Ovary (tissue), 9 donors: ENCODE results near the gene SEMA5A. TPM values are rescaled to one million over a fixed set of nuclear protein-coding genes. Genes with fewer than 3 reads are reported as not detected.

Experiments used
- DNase-seq, 5 donors: peaks; one replicate each; pipeline ENCODE4 v3.0.0-alpha.2; 2019 to 2020
- H3K27ac ChIP-seq, 2 donors: fragments of 200-600 bp; one replicate each; pipeline versions ENCODE4 v1.5.1 to v1.8.0; 2019 to 2022
- H3K27me3 ChIP-seq: fragments of 200-600 bp; one replicate; pipeline ENCODE4 v1.8.0; 2022
- H3K36me3 ChIP-seq: fragments of 200-600 bp; sonication (generic); one replicate; pipeline ENCODE4 v1.5.1; 2019
- H3K4me1 ChIP-seq: one replicate; pipeline ENCODE4 v1.8.1; 2013; ENCODE audit warnings: mild to moderate bottlenecking, moderate library complexity; ENCODE audit not compliant: insufficient read depth
- H3K4me3 ChIP-seq: fragments of 200-600 bp; sonication (generic); one replicate; pipeline ENCODE4 v1.5.1; 2017
- H3K9me3 ChIP-seq, 2 donors: fragments of 200-600 bp in 1 of 2; sonication (generic) in 1 of 2; one replicate each; pipeline versions ENCODE4 v1.5.1 to v1.8.1; 2013 to 2019; ENCODE audit warnings: mild to moderate bottlenecking in 1 of 2, moderate library complexity in 1 of 2
- EP300 ChIP-seq: sonication (generic); formaldehyde crosslinking; IDR thresholded peaks from one replicate; pipeline ENCODE4 v1.6.1; 2017; ENCODE audit warnings: antibody characterized with exemption
- POLR2A ChIP-seq: fragments of 450-650 bp; IDR thresholded peaks from one replicate; pipeline ENCODE4 v1.6.1; 2017; ENCODE audit warnings: antibody characterized with exemption, mild to moderate bottlenecking, moderate library complexity
- WGBS, 3 donors: extraction: QIAGEN DNeasy Blood & Tissue Kit in 1 of 3; methylation state at CpG; one replicate each; pipeline versions ENCODE4 v1.1.5 to v1.1.7; 2013 to 2017; 5-methylcytosine and 5-hydroxymethylcytosine counted together
- intact Hi-C, 4 donors: fragments of 100-400 bp; cut with DNase I; formaldehyde crosslinking; loops; one replicate each; pipeline versions ENCODE4 v1.11.0 to v1.15.1; 2022 to 2023
- polyA plus RNA-seq, 2 donors: library from polyadenylated mRNA; stranded (reverse); fragments of 200-250 nt in 1 of 2; fragments of 350-450 nt in 1 of 2; fragmentation: Illumina TruSeq in 1 of 2; extraction: RNeasy Lipid Tissue Mini Kit (QIAGEN cat#74804) in 1 of 2; gene quantifications; one replicate each; pipeline ENCODE4 v1.2.3, GENCODE V29; 2013 to 2014
- total RNA-seq, 7 donors: library from RNA; depleted of rRNA in 2 of 7; stranded (reverse); fragments of >200 nt in 2 of 7; fragmentation: NEBNext Ultra II Directional in 3 of 7; extraction: Animal tissue kit (Norgen Biotek cat#: 25700) in 3 of 7; gene quantifications; one replicate each; pipeline versions ENCODE4 v1.1.0 to v1.2.4, GENCODE V29; 2016 to 2023
- TF ChIP-seq, protein P1 (sequence below), 3 donors: fragments of 450-650 bp in 2 of 3; fragments of 200-600 bp in 1 of 3; IDR thresholded peaks; one replicate each; pipeline versions ENCODE4 v1.5.1 to v1.8.0; 2016 to 2022; ENCODE audit warnings: antibody characterized with exemption in 3 of 3, mild to moderate bottlenecking in 1 of 3
- donor health status: DM: no; HTN: no; CAD: no; lungs with moderate emphysema.
- donor health status: DM: no; HTN: no; CAD: no.
- donor health status: Bipolar disorder and iron deficiency.
- donor health status: DM: yes; HTN: yes; CAD: no.
- donor health status: DM: no; HTN: no; CAD: no.
- donor health status: DM: yes; HTN: yes; CAD: no.

SEMA5A gene
- total and polyA plus RNA-seq, 9 donors: 2.0 to 6.6 (median 4.3) TPM

DNA sequence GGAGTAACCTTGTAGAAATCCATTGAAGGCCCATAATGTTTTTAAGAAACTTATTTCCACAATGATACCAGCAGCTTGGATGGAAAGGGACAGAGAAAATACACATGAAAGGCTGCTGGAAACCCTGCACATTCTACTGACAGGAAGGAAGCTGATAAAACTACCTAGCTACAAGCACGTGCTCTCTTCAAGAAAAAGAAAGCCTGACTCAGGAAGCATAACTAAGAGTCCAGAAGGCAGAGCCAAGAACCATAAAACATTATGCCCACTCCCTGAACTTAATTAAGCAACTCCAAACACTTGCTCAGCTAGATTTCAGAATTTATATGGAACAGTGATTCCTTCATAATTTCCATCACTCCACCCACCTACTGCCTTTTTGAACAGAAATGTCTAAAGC lies 430.8 kb downstream of the SEMA5A start:
- no peak overlapping the region for H3K27ac ChIP-seq
- no peaks in the 10 kb centered on the region for H3K4me1 ChIP-seq
- no peaks in the 10 kb centered on the region for H3K27me3 ChIP-seq
- TF ChIP-seq, protein P1, sequence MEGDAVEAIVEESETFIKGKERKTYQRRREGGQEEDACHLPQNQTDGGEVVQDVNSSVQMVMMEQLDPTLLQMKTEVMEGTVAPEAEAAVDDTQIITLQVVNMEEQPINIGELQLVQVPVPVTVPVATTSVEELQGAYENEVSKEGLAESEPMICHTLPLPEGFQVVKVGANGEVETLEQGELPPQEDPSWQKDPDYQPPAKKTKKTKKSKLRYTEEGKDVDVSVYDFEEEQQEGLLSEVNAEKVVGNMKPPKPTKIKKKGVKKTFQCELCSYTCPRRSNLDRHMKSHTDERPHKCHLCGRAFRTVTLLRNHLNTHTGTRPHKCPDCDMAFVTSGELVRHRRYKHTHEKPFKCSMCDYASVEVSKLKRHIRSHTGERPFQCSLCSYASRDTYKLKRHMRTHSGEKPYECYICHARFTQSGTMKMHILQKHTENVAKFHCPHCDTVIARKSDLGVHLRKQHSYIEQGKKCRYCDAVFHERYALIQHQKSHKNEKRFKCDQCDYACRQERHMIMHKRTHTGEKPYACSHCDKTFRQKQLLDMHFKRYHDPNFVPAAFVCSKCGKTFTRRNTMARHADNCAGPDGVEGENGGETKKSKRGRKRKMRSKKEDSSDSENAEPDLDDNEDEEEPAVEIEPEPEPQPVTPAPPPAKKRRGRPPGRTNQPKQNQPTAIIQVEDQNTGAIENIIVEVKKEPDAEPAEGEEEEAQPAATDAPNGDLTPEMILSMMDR (IDR thresholded peaks at IDR 0.05): no peak
- TF ChIP-seq EP300 (no peak), POLR2A (no peak)
- intact Hi-C loops: no loop called here
- WGBS, 3 donors: 19 to 48% (median 39%) methylated on average over 1 of the region's 1 CpG
- no peaks in the 10 kb centered on the region for H3K36me3 ChIP-seq
- no peak overlapping the region for H3K4me3 ChIP-seq
- no peak for DNase-seq
- peaks cover 0 to 8% of the 10 kb centered on the region in 2 donors for H3K9me3 ChIP-seq

DNA sequence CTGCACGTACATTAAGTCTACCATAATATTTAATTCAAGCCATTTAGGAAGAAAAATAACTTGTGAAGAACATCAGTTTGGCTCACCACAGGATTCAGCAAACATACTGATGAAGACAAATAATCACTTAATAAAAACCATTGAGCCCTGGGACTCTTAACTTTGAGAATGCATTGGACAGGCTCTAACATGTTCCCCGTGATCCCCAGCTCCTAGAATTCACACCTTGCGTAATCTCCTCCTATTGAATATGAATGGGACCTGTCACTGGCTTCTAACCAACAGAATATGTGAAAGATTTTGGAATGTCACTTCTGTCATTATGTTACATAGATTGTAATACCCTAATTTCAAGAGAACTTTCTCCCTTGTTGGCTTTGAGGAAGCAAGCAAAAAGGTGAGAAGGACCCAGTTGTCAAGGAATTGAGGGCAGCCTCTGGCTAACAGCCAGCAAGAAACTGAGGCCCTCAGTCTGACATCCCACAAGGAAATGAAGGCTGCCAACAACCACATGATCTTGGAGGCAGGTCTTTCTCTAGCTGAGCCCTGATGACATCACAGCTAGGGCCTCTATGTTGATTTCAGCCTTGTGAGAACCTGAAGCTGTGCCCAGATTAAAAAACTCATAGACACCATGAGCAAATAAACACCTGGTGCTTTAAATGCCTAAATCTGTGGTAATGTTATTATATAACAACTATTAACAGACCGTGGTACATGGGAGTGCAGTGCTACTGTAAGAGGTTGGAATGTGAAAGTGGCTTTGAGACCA lies 433.2 kb downstream of the SEMA5A start:
- peaks cover 0 to 8% of the 10 kb centered on the region in 2 donors for H3K9me3 ChIP-seq
- H3K27ac ChIP-seq: no peak overlapping the region
- no peak overlapping the region for H3K4me3 ChIP-seq
- 79 to 90% (median 89%) methylated on average over 4 of the region's 4 CpGs for WGBS, 3 donors
- H3K4me1 ChIP-seq: no peaks in the 10 kb centered on the region
- H3K36me3 ChIP-seq: no peaks in the 10 kb centered on the region
- DNase-seq: no peak
- H3K27me3 ChIP-seq: no peaks in the 10 kb centered on the region
- TF ChIP-seq POLR2A: no peak
- no peak for TF ChIP-seq EP300
- TF ChIP-seq, protein P1 (IDR thresholded peaks at IDR 0.05): no peak
- intact Hi-C loops: no loop called here

DNA sequence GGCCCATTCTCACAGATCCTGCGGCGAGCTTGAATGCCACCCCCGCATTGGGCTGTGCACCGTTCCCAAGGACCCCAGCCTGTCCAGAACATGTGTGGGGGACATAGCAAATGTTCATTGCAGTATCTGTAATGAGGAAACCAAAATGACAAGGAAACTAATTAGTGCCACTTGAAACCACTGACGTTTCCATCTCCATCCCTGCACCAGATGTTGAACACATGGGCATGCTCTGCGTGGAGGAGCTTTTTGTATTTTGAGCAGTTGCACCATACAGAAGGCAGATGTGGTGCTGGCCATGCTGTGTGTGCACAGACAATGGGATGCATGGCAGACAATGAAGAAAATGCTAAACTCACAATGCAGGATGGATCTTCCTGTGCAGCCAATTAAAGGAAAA lies 437.7 kb downstream of the SEMA5A start:
- intact Hi-C loops: no loop called here
- WGBS, 3 donors: 74 to 81% (median 78%) methylated on average over 6 of the region's 6 CpGs

DNA sequence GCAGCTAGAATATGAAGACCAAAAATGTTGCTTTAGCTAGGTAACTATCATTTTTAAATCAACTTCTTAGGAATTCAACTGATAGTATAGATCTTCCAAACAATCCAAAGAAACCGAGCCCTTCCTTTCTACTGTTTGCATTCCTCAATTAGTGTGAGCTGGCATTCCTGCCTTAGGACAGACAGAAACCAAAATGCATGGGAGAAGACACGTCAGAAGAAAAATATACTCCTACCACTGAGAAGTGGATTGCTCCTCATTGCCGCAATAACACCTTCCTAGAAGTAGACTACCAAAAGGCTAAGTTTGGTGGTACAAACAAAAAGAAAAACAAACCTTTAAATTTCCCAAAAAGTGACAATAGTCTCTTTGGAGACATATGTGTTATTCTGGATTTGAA lies 440.0 kb downstream of the SEMA5A start:
- TF ChIP-seq, protein P1 (IDR thresholded peaks at IDR 0.05): no peak
- no peak for TF ChIP-seq EP300
- TF ChIP-seq POLR2A: no peak
- H3K36me3 ChIP-seq: no peaks in the 10 kb centered on the region
- no peak for DNase-seq
- no peaks in the 10 kb centered on the region for H3K9me3 ChIP-seq
- no peak overlapping the region for H3K4me3 ChIP-seq
- no peak overlapping the region for H3K27ac ChIP-seq
- no peaks in the 10 kb centered on the region for H3K27me3 ChIP-seq
- H3K4me1 ChIP-seq: no peaks in the 10 kb centered on the region
- WGBS, 3 donors: 73 to 76% (median 75%) methylated on average over 3 of the region's 3 CpGs
- intact Hi-C loops: no loop called here

More for the DNA sequence above, 437.7 kb downstream of the SEMA5A start:
- Histone ChIP-seq H3K36me3 (no peaks in the 10 kb centered on the region), H3K27me3 (no peaks in the 10 kb centered on the region), H3K4me1 (no peaks in the 10 kb centered on the region), H3K9me3 (no peaks in the 10 kb centered on the region), H3K4me3 (no peak overlapping the region), H3K27ac (no peak overlapping the region)
- no peak for DNase-seq
- TF ChIP-seq EP300: no peak
- no peak for TF ChIP-seq POLR2A
- TF ChIP-seq, protein P1 (IDR thresholded peaks at IDR 0.05): no peak
